ENCODE data around the gene FNDC3B.

DNA sequence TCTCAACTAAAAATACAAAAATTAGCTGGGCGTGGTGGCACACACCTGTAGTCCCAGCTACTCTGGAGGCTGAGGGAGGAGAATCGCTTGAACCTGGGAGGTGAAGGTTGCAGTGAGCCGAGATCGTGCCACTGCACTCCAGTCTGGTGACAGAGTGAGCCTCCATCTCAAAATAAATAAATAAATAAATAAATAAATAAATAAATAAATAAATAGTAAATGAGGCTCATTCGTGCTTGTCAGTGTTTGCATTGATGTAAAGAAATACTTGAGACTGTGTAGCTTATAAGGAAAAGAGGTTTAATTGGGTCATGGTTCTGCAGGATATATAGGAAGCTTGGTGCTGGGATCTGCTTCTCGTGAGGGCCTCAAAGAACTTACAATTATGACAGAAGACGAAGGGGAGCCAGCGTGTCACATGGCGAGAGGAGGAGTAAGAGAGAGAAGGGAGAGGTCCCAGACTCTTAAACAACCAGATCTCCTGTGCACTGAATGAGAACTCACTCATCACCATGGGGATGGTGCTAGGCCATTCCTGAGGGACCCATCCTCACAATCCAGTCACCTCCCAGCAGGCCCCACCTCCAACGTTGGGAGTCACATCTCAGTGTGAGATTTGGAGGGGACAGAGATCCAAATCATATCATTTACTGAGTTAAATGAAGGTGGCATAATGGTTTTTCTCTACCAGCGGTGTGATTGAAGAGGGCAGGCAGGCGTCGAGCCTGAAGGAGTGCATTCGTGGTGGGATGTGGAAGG, 104.5 kb downstream of the FNDC3B start:
- TF ChIP-seq, protein P1, sequence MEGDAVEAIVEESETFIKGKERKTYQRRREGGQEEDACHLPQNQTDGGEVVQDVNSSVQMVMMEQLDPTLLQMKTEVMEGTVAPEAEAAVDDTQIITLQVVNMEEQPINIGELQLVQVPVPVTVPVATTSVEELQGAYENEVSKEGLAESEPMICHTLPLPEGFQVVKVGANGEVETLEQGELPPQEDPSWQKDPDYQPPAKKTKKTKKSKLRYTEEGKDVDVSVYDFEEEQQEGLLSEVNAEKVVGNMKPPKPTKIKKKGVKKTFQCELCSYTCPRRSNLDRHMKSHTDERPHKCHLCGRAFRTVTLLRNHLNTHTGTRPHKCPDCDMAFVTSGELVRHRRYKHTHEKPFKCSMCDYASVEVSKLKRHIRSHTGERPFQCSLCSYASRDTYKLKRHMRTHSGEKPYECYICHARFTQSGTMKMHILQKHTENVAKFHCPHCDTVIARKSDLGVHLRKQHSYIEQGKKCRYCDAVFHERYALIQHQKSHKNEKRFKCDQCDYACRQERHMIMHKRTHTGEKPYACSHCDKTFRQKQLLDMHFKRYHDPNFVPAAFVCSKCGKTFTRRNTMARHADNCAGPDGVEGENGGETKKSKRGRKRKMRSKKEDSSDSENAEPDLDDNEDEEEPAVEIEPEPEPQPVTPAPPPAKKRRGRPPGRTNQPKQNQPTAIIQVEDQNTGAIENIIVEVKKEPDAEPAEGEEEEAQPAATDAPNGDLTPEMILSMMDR (IDR thresholded peaks at IDR 0.05; ENCODE audit: low read depth, low read length), result no peak
- no peak for TF ChIP-seq EZH2phosphoT487 (IDR thresholded peaks at IDR 0.05; ENCODE audit: low read depth)

All from OCI-LY3 (cell line).